H1 (cell line): ENCODE data around the gene CALR. TPM values are rescaled to one million over a fixed set of nuclear protein-coding genes. Genes with fewer than 3 reads are reported as not detected.

Experiments used
- CBX5 ChIP-seq: fragments of 300-800, 300-1000 bp; sonication (generic); IDR thresholded peaks from 2 replicates; pipeline ENCODE4 v1.7.1; 2016; ENCODE audit warnings: antibody characterized with exemption, low read length, low read depth
- CBX8 ChIP-seq: fragments of 300-800, 300-1000 bp; sonication (generic); IDR thresholded peaks from 2 replicates; pipeline ENCODE4 v1.7.1; 2016; ENCODE audit warnings: low read depth, low read length, borderline replicate concordance
- CTBP2 ChIP-seq: IDR thresholded peaks from 2 replicates; pipeline ENCODE4 v1.7.0; 2011; ENCODE audit warnings: borderline replicate concordance, mild to moderate bottlenecking, moderate library complexity, mixed read lengths, low read length; ENCODE audit not compliant: insufficient read depth, insufficient read length
- FOSL1 ChIP-seq: IDR thresholded peaks from 2 replicates; pipeline ENCODE4 v1.6.1; 2011; ENCODE audit warnings: mild to moderate bottlenecking, low read depth, low read length, moderate library complexity; ENCODE audit not compliant: insufficient read depth
- GABPA ChIP-seq: IDR thresholded peaks from 2 replicates; pipeline ENCODE4 v1.6.1; 2011; ENCODE audit warnings: mild to moderate bottlenecking, low read length, moderate library complexity, borderline replicate concordance; ENCODE audit not compliant: insufficient read depth
- KDM1A ChIP-seq: fragments of 200-600, 300-600 bp; sonication (generic); IDR thresholded peaks from 2 replicates; pipeline ENCODE4 v1.7.1; 2016; ENCODE audit warnings: mild to moderate bottlenecking, low read length, borderline replicate concordance
- NANOG ChIP-seq: IDR thresholded peaks from 2 replicates; pipeline ENCODE4 v1.6.1; 2011; ENCODE audit warnings: low read length, low read depth, mild to moderate bottlenecking, inconsistent platforms; ENCODE audit not compliant: insufficient read depth, poor library complexity, severe bottlenecking
- POLR2A ChIP-seq, 2 experiments: IDR thresholded peaks; 1 replicate in 1 of 2; 2 replicates in 1 of 2; pipeline ENCODE4 v1.6.1; 2011; ENCODE audit warnings: low read depth in 2 of 2, low read length in 2 of 2, mild to moderate bottlenecking in 2 of 2; ENCODE audit errors: control extremely low read depth in 1 of 2
- SP4 ChIP-seq: IDR thresholded peaks from 2 replicates; pipeline ENCODE4 v1.6.1; 2012; ENCODE audit warnings: low read length, inconsistent platforms
- TCF12 ChIP-seq: IDR thresholded peaks from 2 replicates; pipeline ENCODE4 v1.6.1; 2011; ENCODE audit warnings: low read depth, mild to moderate bottlenecking, low read length
- TEAD4 ChIP-seq: IDR thresholded peaks from 2 replicates; pipeline ENCODE4 v1.6.1; 2012; ENCODE audit warnings: low read depth, low read length, inconsistent platforms, mixed read lengths
- polyA plus RNA-seq, 7 experiments: library from polyadenylated mRNA; depleted of rRNA in 3 of 7; stranded (reverse) in 5 of 7; unstranded in 2 of 7; fragments of >200 nt in 5 of 7; fragments of 200-250 nt in 2 of 7; gene quantifications; 1 replicate in 5 of 7; 2 replicates in 1 of 7; 4 replicates in 1 of 7; pipeline versions ENCODE4 v1.2.1 to v1.2.3, GENCODE V29; 2011 to 2013; ENCODE audit warnings: missing spikeins in 2 of 7, mixed read lengths in 2 of 7
- total RNA-seq: library from RNA; stranded (reverse); fragmentation: NEBNext Ultra II Directional; extraction: Animal tissue kit (Norgen Biotek cat#: 25700); gene quantifications from 2 replicates; pipeline ENCODE4 v1.2.1, GENCODE V29; 2021
- TF ChIP-seq, protein P1 (sequence below): IDR thresholded peaks from 2 replicates; pipeline ENCODE4 v1.6.1; 2012; ENCODE audit warnings: inconsistent platforms

CALR gene
- total and polyA plus RNA-seq, 2 of the 8 experiments (the other 6 are each of a cell fraction or from before 2014, with no cell fraction given), result 591 to 1,155 TPM

DNA sequence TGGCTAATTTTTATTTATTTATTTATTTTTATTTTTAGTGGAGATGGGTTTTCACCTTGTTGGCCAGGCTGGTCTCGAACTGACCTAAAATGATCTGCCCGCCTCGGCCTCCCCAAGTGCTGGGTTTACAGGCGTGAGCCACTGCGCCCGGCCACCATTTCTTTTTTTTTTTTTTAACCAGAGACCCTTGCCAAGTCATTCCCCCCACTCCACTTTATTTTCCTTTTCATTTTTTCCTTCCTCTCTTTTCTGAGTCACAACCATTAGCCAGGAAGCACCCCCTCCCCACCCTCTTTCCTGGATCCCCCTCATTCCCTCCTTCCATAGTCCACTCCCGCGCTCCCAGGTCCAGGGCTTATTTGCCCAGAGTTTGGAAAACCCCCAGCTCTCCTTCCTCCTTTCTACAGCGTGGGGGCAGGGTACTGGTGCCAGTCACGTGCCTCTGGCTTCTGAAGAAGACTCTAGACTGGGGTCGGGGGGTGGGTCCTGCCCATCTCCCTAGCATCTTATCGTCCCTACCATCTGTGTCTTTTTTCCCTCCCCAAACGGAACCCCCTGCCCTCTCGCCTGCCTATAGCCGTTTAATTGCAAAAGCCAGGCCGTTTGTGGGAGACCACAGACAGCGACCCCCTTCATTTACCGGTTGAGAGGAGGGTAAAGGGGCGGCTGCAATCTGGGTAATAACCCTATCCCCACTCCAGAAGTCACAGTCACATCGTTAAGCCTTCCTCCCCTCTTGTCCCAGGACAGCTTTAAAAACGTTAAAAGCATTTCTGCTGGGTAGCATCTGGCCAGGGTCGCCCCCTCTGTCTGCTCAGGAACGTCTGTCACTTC is 1.1 kb upstream of the CALR start (continued):
- TF ChIP-seq CBX5 (no peak), SP4 (no peak), TCF12 (0 out of 2 replicates have a peak, but pooled peaks have one; percentile 35), NANOG (no peak), TEAD4 (no peak), CBX8 (no peak), GABPA (no peak), FOSL1 (no peak), POLR2A (IDR thresholded peaks at IDR 0.05; ENCODE audit: control extremely low read depth in 1 of 2, low read depth in 2 of 2, low read length in 2 of 2) (peak in 1 of 2 experiments; percentile 36; a peak in 1 of 3 replicates), CTBP2 (no peak), KDM1A (no peak)
- TF ChIP-seq, protein P1, sequence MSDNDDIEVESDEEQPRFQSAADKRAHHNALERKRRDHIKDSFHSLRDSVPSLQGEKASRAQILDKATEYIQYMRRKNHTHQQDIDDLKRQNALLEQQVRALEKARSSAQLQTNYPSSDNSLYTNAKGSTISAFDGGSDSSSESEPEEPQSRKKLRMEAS, result peak; percentile 80
- TF ChIP-seq, all 59 proteins: peak for 17
